ENCODE results near the gene ABHD1. TPM values are rescaled to one million over a fixed set of nuclear protein-coding genes. Genes with fewer than 3 reads are reported as not detected.

The ABHD1 gene
- total RNA-seq, 3 donors from 2014 or later (not counting 1 experiment from before 2014, with no cell fraction given) = 0.88 to 2.4 (median 1.2) TPM

DNA sequence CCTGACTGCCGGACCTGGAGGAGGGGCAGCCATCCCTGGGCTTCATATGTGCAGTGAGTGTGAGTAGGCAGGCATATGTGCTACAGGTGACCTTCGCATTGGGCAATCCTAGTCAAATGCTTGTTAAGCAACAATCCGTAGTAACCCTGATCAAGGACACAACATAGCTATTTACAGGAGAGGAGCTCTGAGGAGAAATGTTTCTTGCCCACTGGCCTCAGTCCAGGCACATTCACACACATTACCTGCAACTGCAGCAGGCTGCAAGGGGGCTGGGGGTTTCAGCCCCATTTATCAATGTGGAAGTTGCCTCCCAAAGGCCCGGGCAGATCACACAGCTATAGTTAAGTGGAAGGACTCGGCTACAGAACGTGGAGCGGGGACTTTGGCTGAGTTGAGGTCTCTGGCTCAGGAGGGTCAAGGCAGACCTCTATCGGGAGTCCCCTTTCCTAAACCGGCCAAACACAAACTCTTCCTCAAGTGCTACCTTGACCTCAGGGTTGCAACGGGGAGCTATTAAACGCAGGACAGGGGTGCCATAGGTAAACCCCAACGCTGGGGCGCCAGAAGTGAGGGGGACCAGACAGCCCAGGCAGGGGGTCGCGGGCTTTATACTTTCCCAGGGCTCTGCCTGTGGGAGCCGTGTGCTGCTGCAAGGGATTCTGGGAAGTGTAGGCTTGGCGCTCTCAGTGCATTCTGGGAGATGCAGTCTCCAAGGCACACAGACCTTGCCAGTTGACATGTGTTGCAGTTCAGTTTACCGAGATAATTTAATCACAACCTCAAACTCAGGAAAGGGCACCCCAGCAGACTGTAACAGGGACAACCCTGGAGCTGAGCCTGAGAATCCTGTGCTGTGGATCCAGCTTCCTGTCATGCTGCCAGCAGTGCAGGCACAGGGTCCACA is 27.6 kb upstream of the ABHD1 start:
- H3K9me3 ChIP-seq (ENCODE audit: control insufficient read depth, insufficient read depth, low read length) = no peaks in the 10 kb centered on the region
- peak; percentile 63 to 94 (median 88) for ATAC-seq
- H3K27ac Mint-ChIP-seq = no peak overlapping the region
- intact Hi-C loops (cut with micrococcal nuclease) = no loop called here
- no peaks in the 10 kb centered on the region for H3K27me3 Mint-ChIP-seq (ENCODE audit: low read depth in 2 of 2)
- H3K36me3 Mint-ChIP-seq = no peaks in the 10 kb centered on the region
- peak overlapping the region; percentile 61 for H3K4me3 Mint-ChIP-seq
- peaks cover 0 to 16% of the 10 kb centered on the region in 2 donors for H3K4me1 Mint-ChIP-seq
- H3K27ac ChIP-seq (ENCODE audit: low read length) = no peak overlapping the region
- TF ChIP-seq, protein P1, sequence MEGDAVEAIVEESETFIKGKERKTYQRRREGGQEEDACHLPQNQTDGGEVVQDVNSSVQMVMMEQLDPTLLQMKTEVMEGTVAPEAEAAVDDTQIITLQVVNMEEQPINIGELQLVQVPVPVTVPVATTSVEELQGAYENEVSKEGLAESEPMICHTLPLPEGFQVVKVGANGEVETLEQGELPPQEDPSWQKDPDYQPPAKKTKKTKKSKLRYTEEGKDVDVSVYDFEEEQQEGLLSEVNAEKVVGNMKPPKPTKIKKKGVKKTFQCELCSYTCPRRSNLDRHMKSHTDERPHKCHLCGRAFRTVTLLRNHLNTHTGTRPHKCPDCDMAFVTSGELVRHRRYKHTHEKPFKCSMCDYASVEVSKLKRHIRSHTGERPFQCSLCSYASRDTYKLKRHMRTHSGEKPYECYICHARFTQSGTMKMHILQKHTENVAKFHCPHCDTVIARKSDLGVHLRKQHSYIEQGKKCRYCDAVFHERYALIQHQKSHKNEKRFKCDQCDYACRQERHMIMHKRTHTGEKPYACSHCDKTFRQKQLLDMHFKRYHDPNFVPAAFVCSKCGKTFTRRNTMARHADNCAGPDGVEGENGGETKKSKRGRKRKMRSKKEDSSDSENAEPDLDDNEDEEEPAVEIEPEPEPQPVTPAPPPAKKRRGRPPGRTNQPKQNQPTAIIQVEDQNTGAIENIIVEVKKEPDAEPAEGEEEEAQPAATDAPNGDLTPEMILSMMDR (IDR thresholded peaks at IDR 0.05) = no peak
- 37% methylated on average over 18 of the region's 18 CpGs for WGBS (ENCODE audit: insufficient coverage)
- H3K9me3 Mint-ChIP-seq = no peaks in the 10 kb centered on the region
- H3K36me3 ChIP-seq (ENCODE audit: control insufficient read depth, insufficient read depth, low read length) = no peaks in the 10 kb centered on the region
- peaks cover 9% of the 10 kb centered on the region for H3K4me1 ChIP-seq (ENCODE audit: control insufficient read depth, insufficient read depth, low read length)
- no peaks in the 10 kb centered on the region for H3K27me3 ChIP-seq (ENCODE audit: control insufficient read depth, insufficient read depth, low read length)
- DNase-seq = peak in 1 of 2 donors; percentile 69
- no peak overlapping the region for H3K4me3 ChIP-seq (ENCODE audit: low read length)

DNA sequence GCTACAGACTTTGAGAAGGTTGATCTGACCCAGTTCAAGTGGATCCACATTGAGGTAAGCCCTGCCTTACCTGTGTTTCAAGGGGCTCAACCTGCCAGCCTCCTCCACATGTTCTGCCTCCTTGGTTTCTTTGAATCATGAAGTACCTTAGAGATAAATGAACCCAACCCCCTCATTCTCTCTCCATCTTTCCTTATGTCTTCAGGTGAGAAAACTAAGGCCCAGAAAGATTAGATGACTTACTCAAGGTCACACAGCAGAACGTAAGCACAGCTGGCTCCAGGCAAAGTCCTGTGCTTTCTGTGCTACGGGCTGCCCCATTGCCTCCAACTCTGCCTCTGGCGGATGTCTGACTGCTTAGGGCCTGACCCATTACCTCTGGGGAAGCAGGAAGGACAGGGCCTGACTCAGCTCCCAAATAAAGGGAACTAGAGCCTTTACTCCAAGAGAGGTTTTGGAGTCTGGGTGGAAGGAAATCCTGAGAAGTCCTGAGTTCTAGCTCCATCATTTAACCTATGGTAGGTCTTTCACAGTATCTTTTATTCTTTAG is 26.8 kb upstream of the ABHD1 start:
- Histone ChIP-seq H3K36me3 (ENCODE audit: control insufficient read depth, insufficient read depth, low read length) (no peaks in the 10 kb centered on the region), H3K4me1 (ENCODE audit: control insufficient read depth, insufficient read depth, low read length) (peaks cover 9% of the 10 kb centered on the region), H3K27ac (ENCODE audit: low read length) (no peak overlapping the region), H3K4me3 (ENCODE audit: low read length) (no peak overlapping the region), H3K27me3 (ENCODE audit: control insufficient read depth, insufficient read depth, low read length) (no peaks in the 10 kb centered on the region), H3K9me3 (ENCODE audit: control insufficient read depth, insufficient read depth, low read length) (no peaks in the 10 kb centered on the region)
- TF ChIP-seq, protein P1 (IDR thresholded peaks at IDR 0.05) = no peak
- H3K27me3 Mint-ChIP-seq (ENCODE audit: low read depth in 2 of 2) = no peaks in the 10 kb centered on the region
- H3K9me3 Mint-ChIP-seq = no peaks in the 10 kb centered on the region
- DNase-seq (no peak), ATAC-seq (no peak)
- H3K4me1 Mint-ChIP-seq = peaks cover 0 to 16% of the 10 kb centered on the region in 2 donors
- H3K27ac Mint-ChIP-seq = no peak overlapping the region
- no peak overlapping the region for H3K4me3 Mint-ChIP-seq
- H3K36me3 Mint-ChIP-seq = no peaks in the 10 kb centered on the region
- intact Hi-C loops (cut with micrococcal nuclease) = no loop called here
- 77% methylated on average over 3 of the region's 3 CpGs for WGBS (ENCODE audit: insufficient coverage)

DNA sequence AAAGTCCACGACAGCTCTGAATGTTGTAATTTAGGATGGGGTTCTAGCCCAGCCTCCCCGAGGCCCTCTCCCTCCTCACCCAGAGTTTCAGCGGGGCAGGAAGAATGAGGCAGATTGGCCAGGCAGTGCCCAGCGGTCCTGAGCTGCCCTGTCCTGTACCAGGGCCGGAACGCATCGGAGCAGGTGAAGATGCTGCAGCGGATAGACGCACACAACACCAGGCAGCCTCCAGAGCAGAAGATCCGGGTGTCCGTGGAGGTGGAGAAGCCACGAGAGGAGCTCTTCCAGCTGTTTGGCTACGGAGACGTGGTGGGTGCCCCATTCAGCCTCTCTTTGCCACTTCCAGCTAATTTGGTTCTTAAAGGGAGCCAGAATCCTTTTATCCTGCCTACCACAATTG is 26.3 kb upstream of the ABHD1 start:
- intact Hi-C loops (cut with micrococcal nuclease) = no loop called here
- Mint-ChIP-seq H3K27me3 (ENCODE audit: low read depth in 2 of 2) (no peaks in the 10 kb centered on the region), H3K36me3 (no peaks in the 10 kb centered on the region), H3K9me3 (no peaks in the 10 kb centered on the region), H3K27ac (no peak overlapping the region), H3K4me1 (peaks cover 0 to 16% of the 10 kb centered on the region in 2 donors), H3K4me3 (no peak overlapping the region)
- Histone ChIP-seq H3K4me3 (ENCODE audit: low read length) (no peak overlapping the region), H3K27me3 (ENCODE audit: control insufficient read depth, insufficient read depth, low read length) (no peaks in the 10 kb centered on the region), H3K27ac (ENCODE audit: low read length) (no peak overlapping the region), H3K9me3 (ENCODE audit: control insufficient read depth, insufficient read depth, low read length) (no peaks in the 10 kb centered on the region), H3K36me3 (ENCODE audit: control insufficient read depth, insufficient read depth, low read length) (no peaks in the 10 kb centered on the region), H3K4me1 (ENCODE audit: control insufficient read depth, insufficient read depth, low read length) (peaks cover 9% of the 10 kb centered on the region)
- TF ChIP-seq, protein P1 (IDR thresholded peaks at IDR 0.05) = no peak
- ATAC-seq (no peak), DNase-seq (no peak)
- WGBS (ENCODE audit: insufficient coverage) = 94% methylated on average over 14 of the region's 14 CpGs
